Medulla oblongata (tissue), 1 donor: ENCODE results near the gene EFCAB9.
"Not testable (repeated sequence)": the region's sequence is repeated elsewhere in the genome, so short reads cannot be mapped to it uniquely, and the experiment has no call there.

Experiments used
- DNase-seq: peaks from one replicate; pipeline ENCODE4 v3.0.0-alpha.2; 2015; ENCODE audit errors: extremely low spot score

The EFCAB9 gene

GRCh38 chr5:172188033-172188892 lies 5.7 kb upstream of the EFCAB9 start, which contains the start of gene STK10:
Gene STK10, minus strand, starts transcription at chr5:172188224. Its CDS starts 182 bp downstream, at chr5:172188042.
- peak; percentile 95 for DNase-seq

GRCh38 chr5:172188893-172189692 lies 4.9 kb upstream of the EFCAB9 start:
- no peak for DNase-seq

DNA sequence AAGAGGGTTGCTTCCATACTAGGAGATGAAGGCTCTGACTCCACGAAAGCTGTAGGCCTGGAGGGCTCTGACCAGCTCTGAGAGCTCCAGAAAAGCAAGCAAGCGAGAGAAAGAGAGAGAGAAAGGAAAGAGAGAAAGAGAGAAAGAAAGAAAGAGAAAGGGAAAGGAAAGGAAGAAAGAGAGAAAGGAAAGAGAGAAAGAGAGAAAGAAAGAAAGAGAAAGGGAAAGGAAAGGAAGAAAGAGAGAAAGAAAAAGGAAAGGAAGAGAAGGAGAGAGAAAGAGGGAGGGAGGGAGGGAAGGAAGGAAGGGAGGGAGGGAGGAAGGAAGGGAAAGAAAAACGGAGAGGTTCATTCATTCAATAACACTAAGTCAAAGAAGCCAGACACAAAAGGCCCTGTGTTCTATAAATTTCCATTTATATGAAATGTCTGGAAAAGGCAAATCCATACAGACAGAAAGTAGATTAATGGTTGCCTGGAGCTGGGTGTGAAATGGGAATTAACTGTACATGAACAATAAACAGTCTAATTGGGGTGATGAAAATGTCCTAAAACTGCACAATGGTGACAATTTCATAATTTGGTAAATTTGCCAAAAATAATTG lies 4.2 kb upstream of the EFCAB9 start:
- DNase-seq: no peak

- DNase-seq: no peak
These were observed 1.2 kb downstream of the EFCAB9 start for GRCh38 chr5:172194985-172195774.

DNA sequence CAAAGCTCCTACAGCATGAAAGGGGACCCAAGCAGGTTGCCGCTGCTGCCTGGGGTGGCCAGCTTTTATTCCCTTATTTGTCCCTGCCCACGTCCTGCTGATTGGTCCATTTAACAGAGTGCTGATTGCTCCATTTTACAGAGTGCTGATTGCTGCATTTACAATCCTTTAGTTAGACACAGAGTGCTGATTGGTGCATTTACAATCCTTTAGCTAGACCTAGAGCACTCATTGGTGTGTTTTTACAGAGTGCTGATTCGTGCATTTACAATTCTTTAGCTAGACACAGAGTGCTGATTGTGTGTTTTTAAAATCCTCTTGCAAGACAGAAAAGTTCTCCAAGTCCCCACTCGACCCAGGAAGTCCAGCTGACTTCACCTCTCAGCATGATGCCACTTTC lies 3.8 kb downstream of the EFCAB9 start:
- not testable (repeated sequence) for DNase-seq

GRCh38 chr5:172199446-172199845 lies 5.5 kb downstream of the EFCAB9 start:
- DNase-seq: no peak

GRCh38 chr5:172200476-172200875 lies 6.5 kb downstream of the EFCAB9 start:
- DNase-seq: no peak

DNA sequence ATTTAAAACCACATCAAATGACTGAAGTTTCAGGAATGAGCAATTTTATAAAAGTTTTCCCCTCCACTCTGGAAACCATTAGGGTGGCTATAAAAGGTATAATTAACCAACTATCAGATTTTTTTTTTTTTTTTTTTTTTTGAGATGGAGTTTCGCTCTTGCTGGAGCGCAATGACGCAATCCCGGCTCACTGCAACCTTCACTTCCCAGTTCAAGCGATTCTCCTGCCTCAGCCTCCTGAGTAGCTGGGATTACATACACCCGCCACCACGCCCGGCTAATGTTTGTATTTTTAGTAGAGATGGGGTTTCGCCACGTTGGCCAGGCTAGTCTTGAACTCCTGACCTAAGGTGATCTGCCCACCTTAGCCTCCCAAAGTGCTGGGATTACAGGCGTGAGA lies 12.0 kb downstream of the EFCAB9 start:
- not testable (repeated sequence) for DNase-seq

- no peak for DNase-seq
These were observed 13.5 kb downstream of the EFCAB9 start for GRCh38 chr5:172207511-172207910.

DNA sequence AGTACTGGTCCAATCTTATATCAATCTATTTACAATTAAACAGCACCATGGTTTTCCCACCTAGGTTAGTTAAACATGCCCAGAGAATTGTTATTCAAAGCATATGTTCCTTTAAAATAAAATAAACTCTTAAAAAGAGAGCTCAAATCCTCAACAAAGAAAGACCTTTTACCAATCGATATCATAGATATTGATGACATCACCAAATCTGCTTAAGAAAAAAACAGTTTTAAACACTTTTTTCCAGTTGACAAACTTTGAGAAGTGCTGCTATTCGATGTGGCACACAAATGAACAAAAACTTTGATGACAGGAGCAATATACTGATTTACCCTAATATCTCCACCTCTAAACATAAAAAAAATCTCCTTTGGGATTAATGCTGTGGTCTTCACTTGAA lies 15.7 kb downstream of the EFCAB9 start:
- DNase-seq: no peak

GRCh38 chr5:172211676-172212075 lies 17.7 kb downstream of the EFCAB9 start:
- no peak for DNase-seq

DNA sequence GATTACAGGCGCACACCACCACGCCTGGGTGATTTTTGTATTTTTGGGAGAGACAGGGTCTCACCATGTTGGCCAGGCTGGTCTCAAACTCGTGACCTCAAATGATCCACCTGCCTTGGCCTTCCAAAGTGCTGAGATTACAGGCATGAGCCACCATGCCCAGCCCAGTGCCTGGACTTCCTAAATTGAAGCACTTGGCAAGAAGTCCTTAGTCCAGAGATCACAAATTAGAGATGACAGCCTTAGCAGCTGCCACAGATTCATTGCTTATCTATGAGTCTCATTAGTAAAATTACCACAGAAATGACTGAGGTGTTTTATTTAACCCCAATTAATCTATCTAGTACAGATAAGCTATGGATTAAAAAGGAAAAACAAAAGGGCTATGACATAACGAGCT lies 19.2 kb downstream of the EFCAB9 start:
- DNase-seq: no peak

GRCh38 chr5:172216345-172216744 lies 22.4 kb downstream of the EFCAB9 start:
- DNase-seq: no peak

- DNase-seq: no peak
These were observed 25.3 kb downstream of the EFCAB9 start for GRCh38 chr5:172219296-172219695.

DNA sequence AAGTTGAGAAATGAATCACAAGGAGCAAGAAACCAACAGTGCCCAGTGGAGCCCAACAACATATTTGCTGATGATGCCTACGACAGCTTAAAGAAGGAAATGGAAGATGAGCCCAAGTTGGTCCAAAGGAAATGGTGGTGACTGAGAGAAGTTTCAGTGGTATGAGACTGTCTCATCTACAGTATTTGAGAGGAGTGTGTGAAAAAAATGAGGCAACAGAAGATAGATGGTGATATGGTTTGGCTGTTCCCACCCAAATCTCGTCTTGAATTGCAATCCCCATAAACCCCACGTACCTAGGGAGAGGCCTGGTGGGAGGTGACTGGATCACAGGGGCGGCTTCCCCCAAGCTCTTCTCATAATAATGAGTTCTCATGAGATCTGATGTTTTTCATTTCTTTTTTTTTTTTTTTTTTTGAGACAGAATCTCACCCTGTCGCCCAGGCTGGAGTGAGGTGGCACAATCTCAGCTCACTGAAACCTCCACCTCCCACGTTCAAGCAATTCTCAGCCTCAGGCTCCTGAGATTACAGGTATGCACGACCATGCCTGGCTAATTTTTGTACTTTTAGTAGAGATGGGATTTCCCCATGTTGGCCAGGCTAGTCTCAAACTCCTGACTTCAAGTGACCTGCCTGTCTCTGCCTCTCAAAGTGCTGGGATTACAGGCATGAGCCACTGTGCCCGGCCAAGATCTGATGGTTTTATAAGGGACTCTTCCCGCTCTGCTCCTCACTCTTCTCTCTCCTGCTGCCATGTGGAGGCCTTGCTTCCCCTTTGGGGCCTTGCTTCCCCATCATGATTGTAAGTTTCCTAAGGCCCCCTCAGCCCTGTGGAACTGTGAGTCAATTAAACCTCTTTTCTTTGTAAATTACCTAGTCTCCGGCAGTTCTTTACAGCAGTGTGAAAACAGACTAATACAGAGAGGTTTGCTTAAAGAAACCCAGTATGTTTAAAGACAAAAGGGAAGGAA lies 30.2 kb downstream of the EFCAB9 start:
- no peak for DNase-seq

GRCh38 chr5:172224996-172225395 lies 31.0 kb downstream of the EFCAB9 start:
- no peak for DNase-seq

DNA sequence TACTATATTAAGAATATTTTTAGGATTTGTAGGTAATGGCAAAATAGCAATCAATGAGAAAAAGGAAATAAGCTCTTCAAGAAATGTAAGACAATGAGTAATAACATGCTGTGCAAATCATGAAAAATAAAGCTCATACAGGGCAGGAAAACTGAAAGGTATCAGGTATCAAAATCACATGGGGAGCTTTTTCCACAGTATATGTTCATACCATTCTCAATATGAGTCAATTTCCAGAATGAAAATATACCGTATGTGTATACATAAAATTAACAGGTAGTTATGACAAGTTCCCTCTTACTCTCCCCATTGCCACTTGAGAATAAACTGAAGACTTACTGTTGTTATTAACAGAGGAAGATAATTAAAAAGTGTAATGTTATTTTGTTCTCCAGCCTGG lies 35.9 kb downstream of the EFCAB9 start:
- DNase-seq: no peak

GRCh38 chr5:172234031-172234430 lies 40.1 kb downstream of the EFCAB9 start:
- DNase-seq: no peak

- peak; percentile 19 for DNase-seq
These were observed 41.3 kb downstream of the EFCAB9 start for GRCh38 chr5:172235132-172235780.
